H1 (cell line): ENCODE data around the gene ABCA1. TPM values are rescaled to one million over a fixed set of nuclear protein-coding genes. Genes with fewer than 3 reads are reported as not detected.

Source experiments
- CTCF ChIA-PET: fragments of 300-600 bp; sonication (Branson Sonifier 250); formaldehyde crosslinking; loops from one replicate; lab custom pipeline; 2021; ENCODE audit not compliant: partially characterized antibody; lab: Charles Lee
- POLR2A ChIA-PET: fragments of 300-600 bp; sonication (Branson Sonifier 250); formaldehyde crosslinking; loops from one replicate; lab custom pipeline; 2021; ENCODE audit warnings: inconsistent platforms; ENCODE audit not compliant: partially characterized antibody; lab: Charles Lee
- DNase-seq, 2 experiments: peaks; one replicate each; pipeline versions ENCODE4 v3.0.0 to v3.0.0-alpha.2; 2010 to 2022; ENCODE audit warnings: low spot score in 2 of 2, low read depth in 1 of 2, mixed read lengths in 1 of 2
- FAIRE-seq: peaks from 2 replicates; lab custom pipeline; 2011; peaks lifted over from hg19 to GRCh38; lab: Jason Lieb, UNC
- H2AFZ ChIP-seq: 2 replicates; pipeline ENCODE4 v1.8.1; 2012; ENCODE audit warnings: low read length, inconsistent platforms
- H2AK5ac ChIP-seq: 2 replicates; pipeline ENCODE4 v1.6.1; 2013; ENCODE audit warnings: low read depth, low read length
- H2BK120ac ChIP-seq: replicated peaks from 2 replicates; pipeline ENCODE3; 2013; ENCODE audit warnings: low read depth, low read length, inconsistent platforms
- H2BK12ac ChIP-seq: 2 replicates; pipeline ENCODE4 v1.6.1; 2013; ENCODE audit warnings: low read depth, low read length
- H2BK15ac ChIP-seq: 2 replicates; pipeline ENCODE4 v1.6.1; 2013; ENCODE audit warnings: low read length
- H2BK20ac ChIP-seq: 2 replicates; pipeline ENCODE4 v1.6.1; 2013; ENCODE audit warnings: low read length
- H2BK5ac ChIP-seq: 2 replicates; pipeline ENCODE4 v1.6.1; 2013; ENCODE audit warnings: low read depth, low read length
- H3K14ac ChIP-seq: 2 replicates; pipeline ENCODE4 v1.6.1; 2013; ENCODE audit warnings: inconsistent platforms; ENCODE audit not compliant: insufficient read length
- H3K18ac ChIP-seq: 2 replicates; pipeline ENCODE4 v1.6.1; 2013; ENCODE audit warnings: low read length; ENCODE audit errors: extremely low read depth
- H3K23ac ChIP-seq: 2 replicates; pipeline ENCODE4 v1.6.1; 2013; ENCODE audit warnings: inconsistent platforms; ENCODE audit not compliant: insufficient read length
- H3K23me2 ChIP-seq: 2 replicates; pipeline ENCODE4 v1.6.1; 2013; ENCODE audit warnings: low read depth, low read length
- H3K27ac ChIP-seq: 2 replicates; pipeline ENCODE4 v1.6.1; 2011; ENCODE audit warnings: low read depth, low read length, inconsistent platforms
- H3K27me3 ChIP-seq, 4 experiments: replicated peaks in 1 of 4; 1 replicate in 1 of 4; 2 replicates in 3 of 4; pipeline versions ENCODE4 v1.6.1 to v1.8.1; 2011 to 2013; ENCODE audit warnings: low read length in 3 of 4, mild to moderate bottlenecking in 3 of 4, inconsistent platforms in 2 of 4, mixed read lengths in 2 of 4, moderate library complexity in 1 of 4; ENCODE audit not compliant: control insufficient read depth in 3 of 4, insufficient read depth in 3 of 4; ENCODE audit errors: extremely low read depth in 1 of 4
- H3K36me3 ChIP-seq, 4 experiments: 2 replicates each; pipeline versions ENCODE4 v1.6.1 to v1.8.1; 2011 to 2013; ENCODE audit warnings: mild to moderate bottlenecking in 4 of 4, low read length in 3 of 4, moderate library complexity in 2 of 4, control low read depth in 1 of 4, inconsistent platforms in 1 of 4; ENCODE audit not compliant: insufficient read depth in 4 of 4, control insufficient read depth in 2 of 4
- H3K4ac ChIP-seq: replicated peaks from 2 replicates; pipeline ENCODE3; 2013; ENCODE audit warnings: low read length, low read depth, mixed read lengths, inconsistent platforms; ENCODE audit not compliant: insufficient read length
- H3K4me1 ChIP-seq, 4 experiments: replicated peaks in 1 of 4; 1 replicate in 1 of 4; 2 replicates in 3 of 4; pipeline versions ENCODE4 v1.6.1 to v1.8.1; 2011 to 2013; ENCODE audit warnings: low read length in 3 of 4, inconsistent platforms in 2 of 4, mixed read lengths in 1 of 4; ENCODE audit not compliant: insufficient read depth in 4 of 4, control insufficient read depth in 3 of 4
- H3K4me2 ChIP-seq, 2 experiments: 2 replicates each; pipeline versions ENCODE4 v1.6.1 to v1.8.1; 2011 to 2013; ENCODE audit warnings: low read depth in 2 of 2, low read length in 2 of 2, control low read depth in 1 of 2, inconsistent platforms in 1 of 2, mild to moderate bottlenecking in 1 of 2; ENCODE audit not compliant: insufficient read depth in 1 of 2
- H3K4me3 ChIP-seq, 4 experiments: fragments of 200-600, 300-600 bp in 1 of 4; sonication (generic), shearing (Covaris generic), sonication (Bioruptor Twin) in 1 of 4; 2 replicates each; pipeline versions ENCODE4 v1.5.1 to v1.8.1; 2011 to 2016; ENCODE audit warnings: low read length in 4 of 4, low read depth in 3 of 4, control low read depth in 2 of 4, inconsistent platforms in 2 of 4, mild to moderate bottlenecking in 2 of 4, mixed read lengths in 1 of 4, moderate library complexity in 1 of 4; ENCODE audit not compliant: insufficient read depth in 2 of 4; ENCODE audit errors: extremely low read depth in 1 of 4
- H3K56ac ChIP-seq: replicated peaks from 2 replicates; pipeline ENCODE3; 2013; ENCODE audit warnings: low read depth, mild to moderate bottlenecking, mixed read lengths, low read length, inconsistent platforms; ENCODE audit not compliant: insufficient read length
- H3K79me1 ChIP-seq: 2 replicates; pipeline ENCODE4 v1.6.1; 2013; ENCODE audit warnings: low read depth, low read length, control low read depth
- H3K79me2 ChIP-seq, 2 experiments: 2 replicates each; pipeline versions ENCODE4 v1.6.1 to v1.8.1; 2012 to 2013; ENCODE audit warnings: low read length in 2 of 2, mild to moderate bottlenecking in 2 of 2, inconsistent platforms in 1 of 2; ENCODE audit not compliant: insufficient read depth in 2 of 2, control insufficient read depth in 1 of 2
- H3K9ac ChIP-seq, 4 experiments: replicated peaks in 1 of 4; 1 replicate in 1 of 4; 2 replicates in 3 of 4; pipeline versions ENCODE4 v1.6.1 to v1.8.1; 2011 to 2013; ENCODE audit warnings: low read depth in 3 of 4, low read length in 3 of 4, control low read depth in 2 of 4, mild to moderate bottlenecking in 2 of 4, moderate library complexity in 2 of 4, inconsistent platforms in 1 of 4; ENCODE audit errors: extremely low read depth in 1 of 4
- H3K9me3 ChIP-seq, 2 experiments: 2 replicates each; pipeline versions ENCODE4 v1.6.1 to v1.8.1; 2012 to 2013; ENCODE audit warnings: mild to moderate bottlenecking in 2 of 2, moderate library complexity in 2 of 2, control low read depth in 1 of 2, inconsistent platforms in 1 of 2, low read depth in 1 of 2, low read length in 1 of 2, mixed read lengths in 1 of 2; ENCODE audit not compliant: insufficient read depth in 2 of 2
- H4K20me1 ChIP-seq, 2 experiments: replicated peaks in 1 of 2; 2 replicates each; pipeline versions ENCODE3 to v1.8.1; 2011 to 2013; ENCODE audit warnings: inconsistent platforms in 2 of 2, low read length in 2 of 2, mild to moderate bottlenecking in 1 of 2; ENCODE audit not compliant: insufficient read depth in 2 of 2, control insufficient read depth in 1 of 2
- H4K5ac ChIP-seq: 2 replicates; pipeline ENCODE4 v1.6.1; 2013; ENCODE audit warnings: low read length, low read depth, mixed read lengths, inconsistent platforms; ENCODE audit not compliant: insufficient read length
- H4K8ac ChIP-seq: 2 replicates; pipeline ENCODE4 v1.8.0; 2013; ENCODE audit warnings: mild to moderate bottlenecking, moderate library complexity, low read length, inconsistent platforms; ENCODE audit not compliant: insufficient read depth; ENCODE audit errors: extremely low read depth
- H4K91ac ChIP-seq: replicated peaks from 2 replicates; pipeline ENCODE3; 2013; ENCODE audit warnings: low read length, mixed read lengths, inconsistent platforms; ENCODE audit not compliant: insufficient read length
- CTBP2 ChIP-seq: IDR thresholded peaks from 2 replicates; pipeline ENCODE4 v1.7.0; 2011; ENCODE audit warnings: borderline replicate concordance, mild to moderate bottlenecking, moderate library complexity, mixed read lengths, low read length; ENCODE audit not compliant: insufficient read depth, insufficient read length
- EP300 ChIP-seq, 2 experiments: IDR thresholded peaks; 1 replicate in 1 of 2; 2 replicates in 1 of 2; pipeline ENCODE4 v1.6.1; 2011 to 2012; ENCODE audit warnings: low read depth in 2 of 2, low read length in 2 of 2, mild to moderate bottlenecking in 2 of 2, borderline replicate concordance in 1 of 2, inconsistent platforms in 1 of 2, moderate library complexity in 1 of 2
- EZH2 ChIP-seq: fragments of 200-600 bp; sonication (generic); IDR thresholded peaks from 2 replicates; pipeline ENCODE4 v1.7.1; 2012; ENCODE audit warnings: low read depth, mild to moderate bottlenecking, moderate library complexity, low read length, inconsistent platforms; ENCODE audit not compliant: severe bottlenecking
- POLR2AphosphoS5 ChIP-seq: IDR thresholded peaks from 2 replicates; pipeline ENCODE4 v1.6.1; 2011; ENCODE audit warnings: low read depth, low read length
- RAD21 ChIP-seq, 2 experiments: IDR thresholded peaks in 1 of 2; conservative IDR thresholded peaks in 1 of 2; 2 replicates each; pipeline ENCODE4 v1.6.1; 2011; ENCODE audit warnings: low read depth in 2 of 2, low read length in 2 of 2, improper control_type of control experiment in 1 of 2, inconsistent platforms in 1 of 2, mild to moderate bottlenecking in 1 of 2, moderate library complexity in 1 of 2
- SIX5 ChIP-seq: IDR thresholded peaks from 2 replicates; pipeline ENCODE4 v1.6.1; 2011; ENCODE audit warnings: mild to moderate bottlenecking, low read depth, low read length
- SRF ChIP-seq: IDR thresholded peaks from 2 replicates; pipeline ENCODE4 v1.6.1; 2011; ENCODE audit warnings: mild to moderate bottlenecking, low read depth, low read length, moderate library complexity
- WGBS, 2 experiments: shearing (Covaris generic) in 1 of 2; methylation state at CpG; one replicate each; pipeline versions ENCODE4 v1.1.6 to v1.1.7; 2013 to 2015; ENCODE audit warnings: low lambda C conversion rate in 2 of 2, mixed read lengths in 2 of 2, inconsistent platforms in 1 of 2, low coverage in 1 of 2, missing lambda C conversion rate in 1 of 2; ENCODE audit not compliant: insufficient replicate concordance in 2 of 2, insufficient coverage in 1 of 2, insufficient read length in 1 of 2; ENCODE audit errors: extremely low coverage in 1 of 2, missing lambda C conversion rate in 1 of 2; 5-methylcytosine and 5-hydroxymethylcytosine counted together
- polyA plus RNA-seq, 7 experiments: library from polyadenylated mRNA; depleted of rRNA in 3 of 7; stranded (reverse) in 5 of 7; unstranded in 2 of 7; fragments of >200 nt in 5 of 7; fragments of 200-250 nt in 2 of 7; gene quantifications; 1 replicate in 5 of 7; 2 replicates in 1 of 7; 4 replicates in 1 of 7; pipeline versions ENCODE4 v1.2.1 to v1.2.3, GENCODE V29; 2011 to 2013; ENCODE audit warnings: missing spikeins in 2 of 7, mixed read lengths in 2 of 7
- total RNA-seq: library from RNA; stranded (reverse); fragmentation: NEBNext Ultra II Directional; extraction: Animal tissue kit (Norgen Biotek cat#: 25700); gene quantifications from 2 replicates; pipeline ENCODE4 v1.2.1, GENCODE V29; 2021
- TF ChIP-seq, protein P1 (sequence below): IDR thresholded peaks from 2 replicates; pipeline ENCODE4 v1.6.1; 2012; ENCODE audit warnings: inconsistent platforms
- TF ChIP-seq, protein P2 (sequence below): IDR thresholded peaks from 2 replicates; pipeline ENCODE4 v1.6.1; 2012; ENCODE audit warnings: low read length, inconsistent platforms

ABCA1 gene
- total and polyA plus RNA-seq, 2 of the 8 experiments (the other 6 are each of a cell fraction or from before 2014, with no cell fraction given) = 6.9 to 7.8 TPM

DNA sequence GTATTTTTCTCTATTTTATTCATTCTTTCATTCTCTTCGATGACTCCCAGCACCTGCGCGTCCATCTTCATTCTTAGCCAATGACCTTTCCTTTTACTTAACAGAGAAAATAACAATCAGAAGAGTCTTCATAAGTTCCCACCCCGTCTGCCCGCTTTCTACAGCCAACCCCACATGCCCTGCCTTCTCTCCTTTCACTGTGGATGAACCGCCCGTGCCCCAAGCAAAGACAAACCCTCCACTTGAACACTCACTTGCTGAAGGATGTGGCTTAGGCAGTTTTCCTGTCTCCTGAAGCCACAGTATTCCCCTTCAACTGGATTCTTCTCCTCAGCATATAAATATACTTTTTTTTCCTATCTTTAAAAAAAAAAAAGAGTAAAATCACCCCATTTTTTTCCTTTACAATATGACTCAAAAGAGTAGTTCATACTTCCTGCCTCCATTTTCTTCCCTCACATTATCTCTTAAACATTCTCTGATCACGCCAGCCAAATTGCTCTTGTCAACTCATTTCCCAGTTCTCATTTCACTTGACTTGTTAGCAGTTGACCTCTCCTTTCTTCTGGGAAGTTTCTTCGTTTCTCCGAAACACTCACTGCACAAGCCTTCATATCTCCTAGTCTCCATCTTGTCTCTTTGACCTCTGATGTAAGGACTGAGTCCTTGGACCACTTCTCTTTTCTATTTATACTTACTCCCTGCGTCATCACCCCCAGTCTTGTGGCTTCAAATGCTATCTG, 153.0 kb downstream of the ABCA1 start:
- H3K79me2 ChIP-seq = no peaks in the 10 kb centered on the region
- no peak overlapping the region for H2BK12ac ChIP-seq
- ChIA-PET POLR2A (interaction anchor here (1.2 kb wide), 1 partner anchor 11 kb away, joined by 3 read pairs; the partner anchor contains the start of gene NIPSNAP3B), CTCF (no interaction called here)
- no peak overlapping the region for H3K14ac ChIP-seq
- H2AFZ ChIP-seq = no peak overlapping the region
- H3K36me3 ChIP-seq = no peaks in the 10 kb centered on the region
- H2BK15ac ChIP-seq = no peak overlapping the region
- FAIRE-seq = no peak
- no peak overlapping the region for H2AK5ac ChIP-seq
- H4K8ac ChIP-seq = no peak overlapping the region
- no peak overlapping the region for H3K23ac ChIP-seq
- H4K91ac ChIP-seq = no peak overlapping the region
- 89% methylated on average over 11 of the region's 11 CpGs; no CpG with 5 or more reads in 1 of the 2 experiments for WGBS, 2 experiments
- no peak overlapping the region for H3K4me3 ChIP-seq
- no peaks in the 10 kb centered on the region for H3K27me3 ChIP-seq
- no peaks in the 10 kb centered on the region for H3K4me1 ChIP-seq
- H4K20me1 ChIP-seq = no peaks in the 10 kb centered on the region
- H3K23me2 ChIP-seq = no peaks in the 10 kb centered on the region
- H4K5ac ChIP-seq = no peak overlapping the region
- no peak overlapping the region for H3K9ac ChIP-seq
- no peak overlapping the region for H2BK5ac ChIP-seq
- H3K79me1 ChIP-seq = no peaks in the 10 kb centered on the region
- no peak overlapping the region for H3K27ac ChIP-seq
- no peak overlapping the region for H2BK20ac ChIP-seq
- H3K18ac ChIP-seq = no peak overlapping the region
- H3K9me3 ChIP-seq = no peaks in the 10 kb centered on the region
- no peak overlapping the region for H3K56ac ChIP-seq
- no peak overlapping the region for H2BK120ac ChIP-seq
- H3K4me2 ChIP-seq = no peak overlapping the region
- no peak overlapping the region for H3K4ac ChIP-seq
- DNase-seq = no peak
- TF ChIP-seq, protein P1, sequence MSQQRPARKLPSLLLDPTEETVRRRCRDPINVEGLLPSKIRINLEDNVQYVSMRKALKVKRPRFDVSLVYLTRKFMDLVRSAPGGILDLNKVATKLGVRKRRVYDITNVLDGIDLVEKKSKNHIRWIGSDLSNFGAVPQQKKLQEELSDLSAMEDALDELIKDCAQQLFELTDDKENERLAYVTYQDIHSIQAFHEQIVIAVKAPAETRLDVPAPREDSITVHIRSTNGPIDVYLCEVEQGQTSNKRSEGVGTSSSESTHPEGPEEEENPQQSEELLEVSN = no peak
- TF ChIP-seq SIX5 (no peak), EZH2 (no peak), POLR2AphosphoS5 (no peak), EP300 (IDR thresholded peaks at IDR 0.05; ENCODE audit: borderline replicate concordance in 1 of 2, low read depth in 2 of 2, low read length in 2 of 2) (no peak), CTBP2 (no peak), SRF (no peak), RAD21 (IDR thresholded peaks at IDR 0.05 in 1 of 2, conservative IDR thresholded peaks at IDR 0.05 in 1 of 2; ENCODE audit: low read depth in 2 of 2, low read length in 2 of 2) (no peak)
- TF ChIP-seq, protein P2, sequence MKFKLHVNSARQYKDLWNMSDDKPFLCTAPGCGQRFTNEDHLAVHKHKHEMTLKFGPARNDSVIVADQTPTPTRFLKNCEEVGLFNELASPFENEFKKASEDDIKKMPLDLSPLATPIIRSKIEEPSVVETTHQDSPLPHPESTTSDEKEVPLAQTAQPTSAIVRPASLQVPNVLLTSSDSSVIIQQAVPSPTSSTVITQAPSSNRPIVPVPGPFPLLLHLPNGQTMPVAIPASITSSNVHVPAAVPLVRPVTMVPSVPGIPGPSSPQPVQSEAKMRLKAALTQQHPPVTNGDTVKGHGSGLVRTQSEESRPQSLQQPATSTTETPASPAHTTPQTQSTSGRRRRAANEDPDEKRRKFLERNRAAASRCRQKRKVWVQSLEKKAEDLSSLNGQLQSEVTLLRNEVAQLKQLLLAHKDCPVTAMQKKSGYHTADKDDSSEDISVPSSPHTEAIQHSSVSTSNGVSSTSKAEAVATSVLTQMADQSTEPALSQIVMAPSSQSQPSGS = no peak
